Peyer's patch (tissue), 4 donors: ENCODE data around the gene FSD2.

ENCODE experiments used
- POLR2A ChIP-seq, 2 donors: fragments of 450-650 bp; IDR thresholded peaks; one replicate each; pipeline ENCODE4 v1.5.1; 2017; ENCODE audit warnings: antibody characterized with exemption in 2 of 2, mild to moderate bottlenecking in 2 of 2, moderate library complexity in 2 of 2
- TF ChIP-seq, protein P1 (sequence below), 6 experiments: fragments of 450-650 bp in 4 of 6; fragments of 200-600 bp in 2 of 6; sonication (generic) in 1 of 6; IDR thresholded peaks; one replicate each; pipeline ENCODE4 v1.5.1; 2017 to 2019; ENCODE audit warnings: antibody characterized with exemption in 6 of 6, mild to moderate bottlenecking in 3 of 6, moderate library complexity in 1 of 6

DNA sequence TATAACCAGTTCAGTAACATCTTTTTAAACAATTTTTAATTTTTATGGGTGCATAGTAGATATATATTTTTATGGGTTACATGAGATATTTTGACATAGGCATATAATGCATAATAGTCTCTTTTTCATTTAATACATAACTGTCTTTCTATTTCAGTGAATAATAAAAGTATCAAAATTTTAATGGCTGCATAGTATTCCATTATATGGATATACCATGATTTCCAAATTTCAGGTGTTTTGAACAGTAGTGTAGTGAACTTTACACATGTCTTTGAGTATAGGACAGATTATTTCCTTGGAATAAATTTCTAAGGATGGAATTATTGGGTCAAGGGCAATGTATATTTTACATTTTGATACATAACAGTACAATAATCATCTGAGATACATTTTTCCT is 14.3 kb upstream of the FSD2 start:
- TF ChIP-seq, protein P1, sequence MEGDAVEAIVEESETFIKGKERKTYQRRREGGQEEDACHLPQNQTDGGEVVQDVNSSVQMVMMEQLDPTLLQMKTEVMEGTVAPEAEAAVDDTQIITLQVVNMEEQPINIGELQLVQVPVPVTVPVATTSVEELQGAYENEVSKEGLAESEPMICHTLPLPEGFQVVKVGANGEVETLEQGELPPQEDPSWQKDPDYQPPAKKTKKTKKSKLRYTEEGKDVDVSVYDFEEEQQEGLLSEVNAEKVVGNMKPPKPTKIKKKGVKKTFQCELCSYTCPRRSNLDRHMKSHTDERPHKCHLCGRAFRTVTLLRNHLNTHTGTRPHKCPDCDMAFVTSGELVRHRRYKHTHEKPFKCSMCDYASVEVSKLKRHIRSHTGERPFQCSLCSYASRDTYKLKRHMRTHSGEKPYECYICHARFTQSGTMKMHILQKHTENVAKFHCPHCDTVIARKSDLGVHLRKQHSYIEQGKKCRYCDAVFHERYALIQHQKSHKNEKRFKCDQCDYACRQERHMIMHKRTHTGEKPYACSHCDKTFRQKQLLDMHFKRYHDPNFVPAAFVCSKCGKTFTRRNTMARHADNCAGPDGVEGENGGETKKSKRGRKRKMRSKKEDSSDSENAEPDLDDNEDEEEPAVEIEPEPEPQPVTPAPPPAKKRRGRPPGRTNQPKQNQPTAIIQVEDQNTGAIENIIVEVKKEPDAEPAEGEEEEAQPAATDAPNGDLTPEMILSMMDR (IDR thresholded peaks at IDR 0.05) = no peak
- no peak for TF ChIP-seq POLR2A (IDR thresholded peaks at IDR 0.05)
